C4-2B (cell line): ENCODE measurements around the gene KCNQ1OT1.

Source experiments
- H3K27ac ChIP-seq: fragments of 450-650 bp; 2 replicates; pipeline ENCODE4 v1.5.1; 2017
- CTCF ChIP-seq: fragments of 450-650 bp; conservative IDR thresholded peaks from 2 replicates; pipeline ENCODE4 v1.5.1; 2017; ENCODE audit warnings: mild to moderate bottlenecking
- ZFX ChIP-seq: fragments of 450-650 bp; IDR thresholded peaks from 2 replicates; pipeline ENCODE4 v1.6.1; 2017

Gene KCNQ1OT1

GRCh38 chr11:2655834-2656622 is 43.8 kb downstream of the KCNQ1OT1 start:
- TF ChIP-seq CTCF (no peak), ZFX (no peak)

GRCh38 chr11:2655016-2655719 is 44.6 kb downstream of the KCNQ1OT1 start:
- no peak for TF ChIP-seq CTCF
- no peak for TF ChIP-seq ZFX
- no peak overlapping the region for H3K27ac ChIP-seq

More at GRCh38 chr11:2655834-2656622, 43.8 kb downstream of the KCNQ1OT1 start:
- H3K27ac ChIP-seq, result no peak overlapping the region

- TF ChIP-seq ZFX, result no peak
- no peak for TF ChIP-seq CTCF
Observed at GRCh38 chr11:2653930-2654739, 45.7 kb downstream of the KCNQ1OT1 start.

GRCh38 chr11:2653198-2653551 is 46.6 kb downstream of the KCNQ1OT1 start:
- TF ChIP-seq ZFX, result no peak
- no peak for TF ChIP-seq CTCF

More at GRCh38 chr11:2653930-2654739, 45.7 kb downstream of the KCNQ1OT1 start:
- H3K27ac ChIP-seq, result no peak overlapping the region

GRCh38 chr11:2652333-2653197 is 47.2 kb downstream of the KCNQ1OT1 start:
- TF ChIP-seq ZFX (no peak), CTCF (no peak)

More at GRCh38 chr11:2653198-2653551, 46.6 kb downstream of the KCNQ1OT1 start:
- H3K27ac ChIP-seq, result no peak overlapping the region

GRCh38 chr11:2651826-2652271 is 47.9 kb downstream of the KCNQ1OT1 start:
- H3K27ac ChIP-seq, result no peak overlapping the region
- TF ChIP-seq ZFX, result no peak
- TF ChIP-seq CTCF, result no peak

More at GRCh38 chr11:2652333-2653197, 47.2 kb downstream of the KCNQ1OT1 start:
- no peak overlapping the region for H3K27ac ChIP-seq
